H1 (cell line): ENCODE measurements around the gene LKAAEAR1. TPM values are rescaled to one million over a fixed set of nuclear protein-coding genes. Genes with fewer than 3 reads are reported as not detected.

Experiments
- BACH1 ChIP-seq: IDR thresholded peaks from 2 replicates; pipeline ENCODE4 v1.6.1; 2012; ENCODE audit warnings: low read length, improper control_type of control experiment
- EP300 ChIP-seq, 2 experiments: IDR thresholded peaks; 1 replicate in 1 of 2; 2 replicates in 1 of 2; pipeline ENCODE4 v1.6.1; 2011 to 2012; ENCODE audit warnings: low read depth in 2 of 2, low read length in 2 of 2, mild to moderate bottlenecking in 2 of 2, borderline replicate concordance in 1 of 2, inconsistent platforms in 1 of 2, moderate library complexity in 1 of 2
- PHF8 ChIP-seq: fragments of 200-600 bp; sonication (generic); conservative IDR thresholded peaks from 2 replicates; pipeline ENCODE4 v1.7.1; 2012; ENCODE audit warnings: low read depth, mild to moderate bottlenecking, inconsistent platforms, low read length, moderate library complexity
- SIN3A ChIP-seq, 2 experiments: IDR thresholded peaks in 1 of 2; conservative IDR thresholded peaks in 1 of 2; 2 replicates each; pipeline ENCODE4 v1.6.1; 2011 to 2012; ENCODE audit warnings: low read length in 2 of 2, improper control_type of control experiment in 1 of 2, low read depth in 1 of 2, mild to moderate bottlenecking in 1 of 2
- polyA plus RNA-seq, 7 experiments: library from polyadenylated mRNA; depleted of rRNA in 3 of 7; stranded (reverse) in 5 of 7; unstranded in 2 of 7; fragments of >200 nt in 5 of 7; fragments of 200-250 nt in 2 of 7; gene quantifications; 1 replicate in 5 of 7; 2 replicates in 1 of 7; 4 replicates in 1 of 7; pipeline versions ENCODE4 v1.2.1 to v1.2.3, GENCODE V29; 2011 to 2013; ENCODE audit warnings: missing spikeins in 2 of 7, mixed read lengths in 2 of 7
- total RNA-seq: library from RNA; stranded (reverse); fragmentation: NEBNext Ultra II Directional; extraction: Animal tissue kit (Norgen Biotek cat#: 25700); gene quantifications from 2 replicates; pipeline ENCODE4 v1.2.1, GENCODE V29; 2021

LKAAEAR1 gene
- total and polyA plus RNA-seq, 2 of the 8 experiments (the other 6 are each of a cell fraction or from before 2014, with no cell fraction given) = 0.41 to 0.53 TPM

- peak; percentile 23; the same call in 1 of the 2 replicates for TF ChIP-seq BACH1
- no peak for TF ChIP-seq EP300 (IDR thresholded peaks at IDR 0.05; ENCODE audit: borderline replicate concordance in 1 of 2, low read depth in 2 of 2, low read length in 2 of 2)
- peak; percentile 39 for TF ChIP-seq PHF8
- 0 out of 4 replicates have a peak, but pooled peaks of 1 of the 2 experiments have one; percentile 3 for TF ChIP-seq SIN3A (conservative IDR thresholded peaks at IDR 0.05 in 1 of 2, IDR thresholded peaks at IDR 0.05 in 1 of 2; ENCODE audit: low read depth in 1 of 2, low read length in 2 of 2)
Observed at GRCh38 chr20:64079273-64080012, 4.8 kb downstream of the LKAAEAR1 start, which contains the start of gene RGS19 (continued).
